HL-60/S4 (cell line): Measurements from ENCODE around the gene CRYAB.
"Not testable (repeated sequence)": the region's sequence is repeated elsewhere in the genome, so short reads cannot be mapped to it uniquely, and the experiment has no call there.

ENCODE experiments used
- in situ Hi-C: fragments of 300-500 bp; cut with MboI; formaldehyde crosslinking; loops from 2 replicates; pipeline ENCODE4 v1.14.3; 2022; ENCODE audit warnings: low sequenced_read_pairs

Gene CRYAB

GRCh38 chr11:111934306-111934705, 22.7 kb upstream of the CRYAB start:
- in situ Hi-C loops = no loop called here

DNA sequence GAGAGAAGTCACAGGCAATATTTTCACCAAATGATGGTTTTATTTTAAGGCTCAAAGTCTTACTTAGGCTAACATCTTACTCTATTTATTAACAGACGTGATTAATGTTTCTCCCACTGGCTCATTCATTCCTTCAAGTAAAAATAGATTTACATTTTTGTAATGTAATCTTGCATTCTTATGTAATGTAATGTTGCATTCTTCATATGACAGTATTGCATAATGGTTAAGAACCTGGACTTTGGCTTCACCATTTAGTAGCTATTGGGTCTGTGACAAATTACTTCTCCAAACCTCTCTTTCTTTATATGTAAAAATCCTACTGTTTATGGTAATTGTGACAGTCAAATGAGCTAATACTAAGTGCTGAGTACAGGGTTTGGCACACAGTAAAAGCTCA, 22.3 kb upstream of the CRYAB start:
- in situ Hi-C loops = no loop called here

GRCh38 chr11:111933176-111933575, 21.6 kb upstream of the CRYAB start:
- in situ Hi-C loops = not testable (repeated sequence)

- in situ Hi-C loops = no loop called here
Measured at GRCh38 chr11:111932611-111932950, 21.0 kb upstream of the CRYAB start.

GRCh38 chr11:111930472-111930871, 18.9 kb upstream of the CRYAB start:
- in situ Hi-C loops = no loop called here

DNA sequence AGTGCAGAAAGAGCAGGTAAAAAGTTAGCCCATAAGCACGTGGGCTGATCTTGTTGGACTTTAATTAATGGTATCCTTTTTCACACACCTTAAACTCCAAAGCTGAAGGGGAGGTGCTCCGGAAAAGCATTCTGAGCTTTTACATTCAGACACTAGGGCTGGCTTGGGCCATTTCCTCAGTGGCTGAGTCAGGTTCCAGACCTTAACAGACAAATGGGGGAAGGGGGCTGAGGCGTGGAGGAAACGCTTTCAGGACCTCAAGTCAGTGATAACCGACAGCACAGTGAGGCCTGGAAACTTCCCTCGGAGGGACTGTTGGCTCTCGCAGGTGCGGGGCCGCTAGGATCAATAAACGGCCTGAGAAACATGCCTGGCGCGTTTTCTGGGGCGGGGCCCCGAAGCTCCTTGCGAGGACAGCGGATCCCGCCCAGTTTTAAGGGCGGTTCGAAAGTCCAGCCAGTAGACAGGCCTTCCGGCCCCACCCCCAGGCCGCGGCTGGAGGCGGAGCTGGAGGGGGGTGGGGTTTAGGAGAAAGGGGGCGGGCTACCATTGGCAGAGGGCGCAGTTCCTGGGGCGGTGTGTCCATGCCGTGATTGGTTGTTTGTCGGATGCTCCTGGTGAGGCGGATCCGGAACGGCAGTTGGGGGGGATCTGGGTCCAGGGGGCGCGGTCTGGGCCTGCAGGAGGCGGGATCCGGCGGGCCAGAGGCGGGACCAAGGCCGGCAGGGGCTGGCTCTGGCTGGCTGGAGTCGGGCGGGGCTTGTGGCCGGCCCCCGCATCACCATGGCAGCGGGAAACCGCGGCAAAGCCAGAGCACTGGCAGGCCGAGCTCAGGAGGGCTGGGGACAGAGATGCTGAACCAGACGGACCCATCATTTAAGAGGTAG, 15.2 kb upstream of the CRYAB start:
- in situ Hi-C loops = no loop called here

GRCh38 chr11:111925953-111926352, 14.4 kb upstream of the CRYAB start:
- in situ Hi-C loops = no loop called here

- in situ Hi-C loops = no loop called here
Measured at GRCh38 chr11:111923951-111924350, 12.4 kb upstream of the CRYAB start.

DNA sequence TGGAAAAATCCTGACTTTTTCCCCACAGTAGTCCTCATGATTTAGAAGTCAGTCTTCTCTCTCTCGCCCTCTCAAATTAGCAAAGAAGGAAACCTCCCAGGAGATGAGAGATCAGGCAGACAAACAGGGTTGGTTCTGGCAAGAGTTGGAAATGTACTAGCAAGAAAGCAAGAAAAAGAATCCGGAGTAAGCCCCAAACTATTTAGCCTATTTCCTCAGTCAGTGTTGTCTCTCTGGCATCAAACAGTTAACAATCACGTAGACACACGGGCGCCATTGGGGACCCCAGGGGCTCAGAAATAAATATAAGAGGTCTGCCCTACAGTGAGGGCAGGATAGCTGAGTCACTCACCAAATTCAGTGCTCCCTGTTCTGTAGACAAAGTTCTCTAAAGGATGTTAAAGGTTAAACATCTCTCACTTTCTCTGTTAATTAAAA, 11.8 kb upstream of the CRYAB start:
- in situ Hi-C loops = no loop called here

DNA sequence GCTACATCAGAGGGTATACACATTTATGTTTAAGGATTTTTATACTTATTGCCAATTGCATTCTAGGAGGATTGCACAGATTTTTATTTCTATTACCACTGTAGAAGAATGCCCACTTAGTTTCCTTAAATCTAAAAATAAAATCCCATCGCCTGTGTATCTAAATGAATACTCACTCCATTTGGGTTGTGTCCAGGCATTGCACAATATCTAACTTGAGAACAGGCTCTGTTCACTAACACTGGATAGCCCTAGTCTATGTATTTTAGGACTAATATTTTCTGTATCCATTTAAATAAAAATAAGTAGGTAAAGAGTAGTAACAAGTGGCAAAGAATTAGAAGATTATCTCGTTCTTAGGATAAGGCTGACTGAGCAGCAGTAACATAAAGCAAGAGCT, 11.2 kb upstream of the CRYAB start:
- in situ Hi-C loops = no loop called here

- in situ Hi-C loops = no loop called here
Measured at GRCh38 chr11:111921541-111922230, 10.1 kb upstream of the CRYAB start.

GRCh38 chr11:111920908-111921307, 9.3 kb upstream of the CRYAB start:
- in situ Hi-C loops = no loop called here

DNA sequence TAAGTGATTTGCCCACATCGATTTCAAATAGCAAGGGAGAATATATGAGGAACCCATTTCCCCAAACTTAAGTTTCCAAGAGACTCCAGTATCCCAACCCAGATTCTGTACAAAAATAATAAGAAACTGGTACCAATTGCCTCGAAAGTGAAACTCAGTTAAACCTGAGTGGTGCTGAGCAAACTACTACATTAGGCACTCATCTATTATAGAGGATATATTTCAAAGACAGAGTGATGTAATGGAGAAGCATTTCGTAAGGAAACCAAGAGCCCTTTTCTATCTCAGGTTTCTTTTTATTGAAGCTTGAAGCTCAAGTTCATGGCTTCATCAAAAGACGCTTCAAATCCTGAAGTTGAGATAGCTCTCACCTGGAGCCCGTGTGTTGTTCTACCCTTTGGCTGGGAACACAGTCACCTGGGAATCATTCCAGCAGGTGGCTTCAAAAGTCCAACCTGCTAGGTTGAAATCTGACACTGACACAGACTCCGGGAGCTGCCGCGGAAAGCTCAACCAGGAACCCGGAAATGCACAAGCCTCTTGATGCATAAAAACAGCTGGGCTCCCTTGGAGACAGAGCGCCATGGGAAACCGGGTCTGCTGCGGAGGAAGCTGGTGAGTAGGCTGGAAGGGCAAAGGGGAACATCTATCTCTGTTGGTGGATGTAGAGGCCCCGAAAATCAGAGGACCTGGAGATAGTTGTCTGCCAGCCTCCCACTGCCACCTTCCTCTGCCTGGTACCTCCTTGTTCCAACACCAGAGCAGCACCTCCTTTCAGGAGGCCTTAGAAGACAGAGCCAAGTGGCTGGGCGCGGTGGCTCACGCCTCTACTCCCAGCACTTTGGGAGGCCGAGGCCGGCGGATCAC, 7.1 kb upstream of the CRYAB start, which contains the start of gene C11orf52:
Gene C11orf52 (plus strand): TSS at position 524 of the 867 bp plus-strand sequence. CDS start 60 bp downstream, at position 584.
- in situ Hi-C loops = no loop called here

GRCh38 chr11:111917788-111918187, 6.2 kb upstream of the CRYAB start:
- in situ Hi-C loops = no loop called here

- in situ Hi-C loops = no loop called here
Measured at GRCh38 chr11:111917312-111917711, 5.7 kb upstream of the CRYAB start.

GRCh38 chr11:111916768-111917167, 5.2 kb upstream of the CRYAB start:
- in situ Hi-C loops = no loop called here

DNA sequence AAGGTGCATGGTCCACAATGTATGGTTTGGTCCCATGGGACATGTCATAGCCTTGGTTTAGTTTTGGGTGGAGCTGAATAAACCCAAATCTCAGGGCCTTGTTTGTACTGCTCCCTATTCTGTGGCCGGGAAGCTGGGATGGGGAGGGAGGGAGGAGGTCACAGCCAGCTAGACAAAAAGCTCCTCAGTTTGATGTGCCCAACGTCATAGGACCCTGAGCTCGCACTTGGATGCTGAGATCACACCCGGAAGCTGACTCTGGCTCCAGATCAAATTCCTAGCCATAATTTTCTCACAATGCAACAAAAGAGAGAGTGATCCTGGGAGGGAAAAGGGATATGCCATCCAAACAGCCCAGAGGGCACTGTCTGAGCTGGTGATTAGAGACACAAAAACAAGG, 2.4 kb upstream of the CRYAB start:
- in situ Hi-C loops = no loop called here

DNA sequence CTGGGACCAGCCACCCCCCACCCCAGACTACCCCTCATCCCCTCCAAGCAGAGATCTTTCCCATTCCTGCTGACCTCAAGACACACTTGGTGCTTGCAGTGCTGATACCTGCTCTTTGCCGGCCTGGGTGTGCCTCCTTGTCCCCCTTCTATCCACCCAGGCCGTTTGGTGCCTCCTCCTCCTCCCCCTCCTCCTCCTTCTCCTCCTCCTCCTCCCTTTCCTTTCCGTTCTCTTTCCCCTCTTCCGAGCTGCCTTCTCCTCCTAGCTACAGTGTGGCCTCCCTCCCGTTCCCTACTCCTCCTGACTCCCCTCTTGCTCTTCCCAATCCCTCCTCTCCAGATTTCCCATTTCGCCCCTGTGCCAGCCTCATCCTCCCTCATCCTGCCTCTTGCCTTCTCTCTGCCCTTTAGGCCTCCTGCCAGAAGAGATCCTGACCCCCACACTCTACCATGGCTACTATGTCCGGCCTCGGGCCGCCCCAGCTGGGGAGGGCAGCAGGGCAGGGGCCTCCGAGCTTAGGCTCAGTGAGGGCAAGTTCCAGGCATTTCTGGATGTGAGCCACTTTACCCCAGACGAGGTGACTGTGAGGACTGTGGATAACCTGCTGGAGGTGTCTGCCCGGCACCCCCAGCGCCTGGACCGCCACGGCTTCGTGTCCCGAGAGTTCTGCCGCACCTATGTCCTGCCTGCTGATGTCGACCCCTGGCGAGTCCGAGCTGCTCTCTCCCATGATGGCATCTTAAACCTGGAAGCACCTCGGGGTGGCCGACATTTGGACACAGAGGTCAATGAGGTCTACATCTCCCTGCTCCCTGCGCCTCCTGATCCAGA, 1.7 kb upstream of the CRYAB start:
- in situ Hi-C loops = no loop called here

- in situ Hi-C loops = no loop called here
Measured at GRCh38 chr11:111912535-111912934, 965 bp upstream of the CRYAB start, which contains the start of gene HSPB2. TSS of gene HSPB2 (plus strand) at chr11:111912734. CDS start at chr11:111912830, 96 bp downstream.
